HG03196 (cell line): Measurements from ENCODE around the gene PRR5.

Experiments used
- ATAC-seq: cut with Tn5 transposase; IDR thresholded peaks from one replicate; pipeline ENCODE4 v1.9.1; 2021; ENCODE audit not compliant: unreplicated experiment

The PRR5 gene

GRCh38 chr22:44711690-44712555 lies 9.9 kb downstream of the PRR5 start:
- no peak for ATAC-seq

GRCh38 chr22:44712962-44713361 lies 11.0 kb downstream of the PRR5 start:
- ATAC-seq: no peak

DNA sequence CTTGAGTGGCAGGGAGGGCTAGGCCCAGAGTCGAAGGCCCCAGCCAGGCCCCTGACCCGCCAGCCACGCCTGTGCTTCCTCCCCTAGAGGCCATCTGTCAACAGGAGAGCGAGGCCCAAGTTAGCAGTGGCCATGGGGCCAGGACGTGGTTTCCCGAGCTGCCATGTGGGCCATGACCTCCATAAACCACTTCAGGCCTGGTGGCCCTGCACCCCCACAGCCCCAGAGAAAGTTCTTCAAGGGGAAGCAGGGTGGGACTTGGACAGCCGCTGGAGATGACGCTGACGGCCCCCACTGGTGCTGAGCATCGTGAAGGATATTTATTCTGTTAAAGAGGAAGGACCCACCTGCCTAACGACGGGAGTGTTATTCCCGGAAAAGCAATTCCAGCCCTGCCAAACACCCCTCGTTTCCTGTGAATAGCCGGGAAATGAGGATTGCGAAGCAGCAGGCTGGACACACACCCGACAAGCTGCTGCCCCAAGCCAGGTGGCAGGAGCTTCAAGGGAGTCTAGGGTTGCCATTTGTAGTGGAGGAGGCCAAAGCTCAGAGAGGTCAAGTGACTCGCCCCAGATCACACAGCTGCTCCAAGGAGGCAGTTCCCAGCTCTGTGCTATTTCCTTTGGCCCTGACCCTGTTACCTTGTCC lies 12.8 kb downstream of the PRR5 start:
- no peak for ATAC-seq

GRCh38 chr22:44718418-44718817 lies 16.4 kb downstream of the PRR5 start:
- ATAC-seq: no peak

DNA sequence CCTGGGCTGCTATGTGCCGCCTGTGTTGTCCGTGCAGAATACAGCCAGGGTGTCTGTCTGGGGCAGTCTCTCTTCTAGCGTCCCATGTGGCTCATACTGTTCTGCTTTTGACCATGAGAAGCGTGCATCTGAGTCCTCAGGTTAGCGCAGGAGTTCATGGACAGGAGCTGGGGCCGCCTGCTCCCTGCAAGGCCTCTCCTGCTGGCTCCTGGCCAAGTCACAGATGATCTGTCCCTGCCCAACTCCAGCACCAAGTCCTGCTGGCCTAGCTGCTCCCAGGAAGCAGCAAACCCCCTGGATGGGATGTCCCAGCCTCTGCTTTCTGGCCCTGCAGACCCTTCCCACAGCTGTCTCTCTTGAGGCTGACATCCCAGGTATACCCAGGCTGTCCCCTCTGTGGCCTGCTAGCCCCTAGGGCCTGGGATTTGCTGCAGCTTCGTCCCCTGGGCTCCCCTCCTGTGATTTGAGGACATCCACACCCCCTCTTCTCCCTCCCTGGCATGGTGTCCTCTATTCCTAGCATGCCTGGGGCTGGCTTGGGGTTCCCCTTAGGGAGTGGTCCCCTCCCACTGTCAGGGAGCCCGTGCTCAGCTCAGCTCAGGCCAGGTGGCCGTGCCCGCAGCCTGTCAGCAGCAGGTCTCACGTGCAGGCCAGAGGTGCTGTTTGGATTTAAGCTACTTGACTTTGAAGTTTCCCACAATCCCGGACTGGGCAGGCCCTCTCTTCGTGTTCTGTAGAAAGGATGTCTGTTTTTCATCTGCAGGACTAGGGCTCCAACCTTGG lies 17.8 kb downstream of the PRR5 start:
- ATAC-seq: no peak

DNA sequence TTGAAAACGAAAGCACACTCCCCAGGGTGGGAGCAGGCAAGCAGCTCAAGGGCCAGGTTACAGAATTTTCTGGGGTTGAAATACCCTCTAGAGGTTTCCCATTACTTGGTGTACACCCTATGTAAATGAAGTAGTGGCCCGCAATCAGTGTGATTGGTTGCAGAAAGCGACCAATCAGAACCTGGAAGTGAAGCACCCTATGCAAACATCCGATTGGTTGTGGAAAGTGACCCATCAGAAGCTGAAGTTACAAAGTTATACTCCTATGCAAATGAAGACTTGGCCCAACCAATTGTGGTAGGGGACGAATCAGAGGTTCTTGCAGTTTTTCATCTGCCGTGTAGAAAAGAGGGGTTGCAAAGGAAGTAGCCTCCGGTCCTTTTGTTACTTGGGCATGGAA lies 19.2 kb downstream of the PRR5 start:
- no peak for ATAC-seq

DNA sequence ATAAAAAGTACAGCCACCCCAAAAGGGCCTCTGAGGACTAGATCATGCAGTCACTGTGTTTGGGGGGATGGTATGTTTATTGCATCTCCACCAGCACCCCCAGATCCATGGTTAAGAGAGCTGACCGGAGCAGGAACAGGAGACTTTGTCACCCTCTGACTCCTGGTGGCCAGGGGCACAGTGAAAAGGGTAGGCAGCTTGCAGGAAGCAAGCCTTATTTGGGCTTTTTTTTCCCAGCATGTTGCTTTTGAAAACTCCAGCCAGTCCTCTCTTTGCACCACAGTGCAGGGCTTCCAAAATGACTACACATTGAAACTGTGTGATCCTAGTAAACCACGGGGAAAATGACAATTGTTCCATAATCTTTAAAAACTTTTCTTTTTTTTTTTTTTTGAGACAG lies 20.6 kb downstream of the PRR5 start:
- no peak for ATAC-seq

DNA sequence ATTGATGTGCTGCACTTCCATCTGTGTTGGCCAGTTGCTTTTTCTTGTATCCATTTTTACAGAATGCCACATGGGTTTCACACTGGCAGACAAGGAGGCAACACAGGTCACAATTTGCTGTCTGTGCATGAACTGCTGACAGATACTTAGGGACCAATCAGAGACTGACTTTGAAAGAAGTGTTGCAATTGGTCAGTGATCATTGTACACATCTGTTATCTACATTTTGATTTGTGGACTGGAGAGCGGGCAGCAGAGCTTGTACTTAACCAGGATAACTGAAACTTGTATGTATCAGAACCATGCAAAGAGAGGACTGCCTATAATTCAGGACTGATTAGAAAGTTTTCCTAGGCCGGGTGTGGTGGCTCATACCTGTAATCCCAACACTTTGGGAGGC lies 21.8 kb downstream of the PRR5 start:
- ATAC-seq: no peak

- no peak for ATAC-seq
Measured at GRCh38 chr22:44724416-44724815, 22.4 kb downstream of the PRR5 start.

DNA sequence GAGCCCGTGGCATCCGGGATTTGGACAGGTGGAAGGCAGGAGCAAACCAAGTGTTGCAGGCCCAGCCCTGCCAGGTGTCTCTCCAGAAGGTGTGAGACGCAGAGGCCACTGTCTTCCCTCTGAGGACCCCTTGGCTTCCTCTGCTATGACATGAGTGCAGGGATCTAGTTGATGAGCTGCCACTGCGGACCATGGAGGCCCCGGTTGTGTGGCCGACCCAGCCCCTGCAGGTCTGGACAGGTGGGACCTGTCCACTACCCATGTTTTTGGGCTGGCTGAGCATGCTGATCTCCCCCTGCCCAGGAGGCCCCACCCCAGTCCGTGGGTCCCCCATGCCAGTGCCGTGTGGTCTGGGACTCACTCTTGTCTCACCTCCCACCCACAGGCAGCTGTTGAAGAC lies 22.9 kb downstream of the PRR5 start:
- no peak for ATAC-seq

GRCh38 chr22:44726439-44726838 lies 24.4 kb downstream of the PRR5 start:
- no peak for ATAC-seq

GRCh38 chr22:44727148-44727547 lies 25.1 kb downstream of the PRR5 start:
- no peak for ATAC-seq

DNA sequence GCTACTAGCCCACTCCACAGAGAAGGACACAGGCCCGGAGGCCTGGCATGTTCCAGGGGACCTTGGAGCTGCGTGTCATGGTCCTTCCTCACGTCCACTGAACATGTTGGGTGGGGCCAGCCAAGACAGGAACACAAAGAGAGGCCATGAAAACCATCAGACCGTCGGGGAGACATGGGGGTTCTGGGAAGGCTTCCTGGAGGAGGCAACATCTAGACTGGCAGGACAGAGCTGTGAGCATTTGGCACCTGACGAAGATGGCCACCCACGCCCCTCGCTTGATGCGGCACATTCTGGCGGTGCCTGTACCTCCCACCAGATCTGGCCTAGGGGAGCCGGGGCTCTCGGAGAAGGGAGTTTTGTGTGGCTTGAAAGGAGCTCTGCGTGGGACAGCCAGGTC lies 25.7 kb downstream of the PRR5 start:
- ATAC-seq: no peak

GRCh38 chr22:44728761-44729324 lies 26.8 kb downstream of the PRR5 start:
- no peak for ATAC-seq

GRCh38 chr22:44729391-44730021 lies 27.5 kb downstream of the PRR5 start:
- no peak for ATAC-seq

- ATAC-seq: no peak
Measured at GRCh38 chr22:44730022-44730393, 28.0 kb downstream of the PRR5 start.

- no peak for ATAC-seq
Measured at GRCh38 chr22:44730490-44731356, 28.7 kb downstream of the PRR5 start.

DNA sequence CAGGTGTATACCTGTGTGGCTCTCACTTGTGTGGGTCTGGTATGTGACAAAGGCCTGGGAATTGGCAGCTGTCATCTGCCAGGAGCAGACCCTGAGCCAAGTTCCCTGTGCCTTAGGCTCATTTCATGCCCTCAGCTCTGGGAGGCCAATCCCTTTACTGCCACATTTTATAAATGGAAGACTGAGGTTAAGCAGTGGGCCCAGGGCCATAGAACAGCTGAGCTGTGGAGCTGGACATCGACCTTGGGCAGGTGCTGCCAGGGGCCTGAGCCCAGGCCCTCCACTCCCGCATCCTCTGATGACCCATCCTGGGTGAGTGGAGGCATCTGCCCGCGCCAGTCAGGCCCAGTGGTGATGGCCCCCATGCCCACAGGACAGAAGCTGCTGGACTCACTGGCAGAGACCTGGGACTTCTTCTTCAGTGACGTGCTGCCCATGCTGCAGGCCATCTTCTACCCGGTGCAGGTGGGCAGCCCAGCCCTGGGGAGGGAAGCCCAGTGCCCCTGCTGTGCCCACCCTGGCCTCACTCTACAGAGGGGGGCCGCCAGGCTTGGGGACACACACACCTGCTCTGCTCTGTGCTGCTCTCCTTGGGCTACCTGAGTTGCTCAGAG lies 29.5 kb downstream of the PRR5 start:
- ATAC-seq: no peak

- ATAC-seq: no peak
Measured at GRCh38 chr22:44732017-44732561, 30.1 kb downstream of the PRR5 start.
